ENCODE data around the gene GARNL3.

The GARNL3 gene

DNA sequence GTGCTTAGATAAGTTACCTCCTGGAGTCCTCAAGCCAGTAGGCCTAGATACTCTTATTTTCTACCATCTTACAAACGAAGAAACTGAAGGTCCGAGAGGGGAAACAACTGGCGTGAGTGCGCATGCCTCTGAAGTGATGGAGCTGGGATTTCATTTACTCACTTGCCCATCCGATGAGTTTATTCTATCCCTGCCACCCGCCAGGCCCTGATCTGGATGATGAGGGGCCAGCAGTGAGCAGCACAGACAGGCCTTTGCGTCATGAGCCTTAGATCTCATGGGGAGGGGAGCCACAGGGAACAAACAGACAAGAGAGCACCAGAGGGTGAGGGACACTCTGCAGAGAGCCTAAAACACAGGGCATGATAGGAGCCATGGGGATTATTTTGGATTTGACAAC is 98.3 kb downstream of the GARNL3 start:
- ChIA-PET CTCF (interaction anchor here (1.4 kb wide), 1 partner anchor 31 kb away, joined by 3 read pairs; no protein-coding TSS in a partner anchor), POLR2A (no interaction called here)
- no peaks in the 10 kb centered on the region for H3K9me3 ChIP-seq (ENCODE audit: control insufficient read depth, insufficient read depth, low read depth, low read length)
- no peak overlapping the region for H3K4me3 ChIP-seq (ENCODE audit: low read depth, low read length)
- peaks cover 0 to 17% of the 10 kb centered on the region in 2 experiments; a peak in 1 of 3 replicates for H3K36me3 ChIP-seq (ENCODE audit: control insufficient read depth in 2 of 2, insufficient read depth in 1 of 2, low read length in 2 of 2)
- no peak overlapping the region for H3K27ac ChIP-seq (ENCODE audit: extremely low read depth, low read depth, low read length)
- no peaks in the 10 kb centered on the region for H3K4me1 ChIP-seq (ENCODE audit: control insufficient read depth, insufficient read depth, low read length)
- TF ChIP-seq, protein P1, sequence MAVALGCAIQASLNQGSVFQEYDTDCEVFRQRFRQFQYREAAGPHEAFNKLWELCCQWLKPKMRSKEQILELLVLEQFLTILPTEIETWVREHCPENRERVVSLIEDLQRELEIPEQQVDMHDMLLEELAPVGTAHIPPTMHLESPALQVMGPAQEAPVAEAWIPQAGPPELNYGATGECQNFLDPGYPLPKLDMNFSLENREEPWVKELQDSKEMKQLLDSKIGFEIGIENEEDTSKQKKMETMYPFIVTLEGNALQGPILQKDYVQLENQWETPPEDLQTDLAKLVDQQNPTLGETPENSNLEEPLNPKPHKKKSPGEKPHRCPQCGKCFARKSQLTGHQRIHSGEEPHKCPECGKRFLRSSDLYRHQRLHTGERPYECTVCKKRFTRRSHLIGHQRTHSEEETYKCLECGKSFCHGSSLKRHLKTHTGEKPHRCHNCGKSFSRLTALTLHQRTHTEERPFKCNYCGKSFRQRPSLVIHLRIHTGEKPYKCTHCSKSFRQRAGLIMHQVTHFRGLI (tag by site-specific recombination; IDR thresholded peaks at IDR 0.05) = no peak

DNA sequence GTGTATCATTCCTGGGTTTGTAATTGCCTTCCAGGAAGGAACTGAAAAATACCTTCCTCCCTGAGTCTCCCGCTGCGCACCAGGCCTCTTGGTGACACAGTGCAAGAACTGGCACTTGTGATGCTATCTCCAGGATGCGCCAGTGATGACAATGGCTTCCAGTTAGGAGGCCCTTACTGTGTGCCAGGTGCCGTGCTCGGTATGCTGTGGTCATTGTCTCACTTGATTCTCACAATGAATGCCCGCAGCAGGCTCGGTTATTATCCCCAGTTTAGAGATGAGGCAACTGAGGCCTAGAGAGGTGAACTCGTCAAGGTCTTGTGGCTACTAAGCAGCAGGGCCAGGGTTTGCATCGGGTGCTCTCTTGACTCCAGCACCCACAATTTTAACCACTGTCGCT is 100.9 kb downstream of the GARNL3 start:
- ChIA-PET POLR2A (no interaction called here), CTCF (interaction anchor here (0.7 to 1.1 kb wide), 2 partner anchors 10 to 151 kb away, joined by 3 to 4 read pairs; no protein-coding TSS in a partner anchor)
- Histone ChIP-seq H3K27ac (ENCODE audit: extremely low read depth, low read depth, low read length) (no peak overlapping the region), H3K9me3 (ENCODE audit: control insufficient read depth, insufficient read depth, low read depth, low read length) (no peaks in the 10 kb centered on the region), H3K36me3 (ENCODE audit: control insufficient read depth in 2 of 2, insufficient read depth in 1 of 2, low read length in 2 of 2) (peaks cover 0 to 13% of the 10 kb centered on the region in 2 experiments; a peak in 2 of 3 replicates), H3K4me1 (ENCODE audit: control insufficient read depth, insufficient read depth, low read length) (no peaks in the 10 kb centered on the region), H3K4me3 (ENCODE audit: low read depth, low read length) (no peak overlapping the region)
- TF ChIP-seq KLF8 (tag by site-specific recombination; IDR thresholded peaks at IDR 0.05) (no peak), WT1 (tag by site-specific recombination; IDR thresholded peaks at IDR 0.05) (no peak), RBAK (tag by site-specific recombination; IDR thresholded peaks at IDR 0.05) (no peak), ZNF426 (tag by site-specific recombination; IDR thresholded peaks at IDR 0.05) (no peak)

DNA sequence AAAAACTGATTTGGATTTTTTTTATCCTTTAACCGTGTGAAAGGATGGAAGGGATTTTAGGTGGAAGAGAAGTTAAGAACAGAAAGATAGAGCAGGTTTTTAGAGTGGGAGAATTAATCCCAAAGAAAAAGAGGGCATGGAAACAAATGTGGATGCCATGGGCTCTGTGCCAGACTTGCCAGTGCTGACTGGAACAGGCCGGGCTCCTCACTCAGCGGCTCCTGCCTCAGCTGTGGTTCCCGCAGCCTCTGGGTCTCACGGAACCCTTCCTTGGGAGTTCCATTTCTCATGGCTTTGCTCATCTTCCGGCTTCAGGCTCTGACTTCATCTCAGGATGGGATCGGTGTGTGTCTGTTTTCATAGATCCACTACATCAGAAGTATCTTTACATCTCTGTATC is 102.0 kb downstream of the GARNL3 start:
- POLR2A ChIA-PET = no interaction called here
- no peaks in the 10 kb centered on the region for H3K9me3 ChIP-seq (ENCODE audit: control insufficient read depth, insufficient read depth, low read depth, low read length)
- TF ChIP-seq ZNF23 (tag by site-specific recombination; IDR thresholded peaks at IDR 0.05; ENCODE audit: borderline replicate concordance) = no peak
- no peak for TF ChIP-seq ZNF114 (tag by site-specific recombination; IDR thresholded peaks at IDR 0.05)
- TF ChIP-seq, protein P2, sequence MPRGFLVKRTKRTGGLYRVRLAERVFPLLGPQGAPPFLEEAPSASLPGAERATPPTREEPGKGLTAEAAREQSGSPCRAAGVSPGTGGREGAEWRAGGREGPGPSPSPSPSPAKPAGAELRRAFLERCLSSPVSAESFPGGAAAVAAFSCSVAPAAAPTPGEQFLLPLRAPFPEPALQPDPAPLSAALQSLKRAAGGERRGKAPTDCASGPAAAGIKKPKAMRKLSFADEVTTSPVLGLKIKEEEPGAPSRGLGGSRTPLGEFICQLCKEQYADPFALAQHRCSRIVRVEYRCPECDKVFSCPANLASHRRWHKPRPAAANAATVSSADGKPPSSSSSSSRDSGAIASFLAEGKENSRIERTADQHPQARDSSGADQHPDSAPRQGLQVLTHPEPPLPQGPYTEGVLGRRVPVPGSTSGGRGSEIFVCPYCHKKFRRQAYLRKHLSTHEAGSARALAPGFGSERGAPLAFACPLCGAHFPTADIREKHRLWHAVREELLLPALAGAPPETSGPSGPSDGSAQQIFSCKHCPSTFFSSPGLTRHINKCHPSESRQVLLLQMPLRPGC (tag by site-specific recombination; IDR thresholded peaks at IDR 0.05) = no peak
- TF ChIP-seq ZNF175 (tag by site-specific recombination; IDR thresholded peaks at IDR 0.05) = no peak
- no peak for TF ChIP-seq MZF1 (tag by site-specific recombination; IDR thresholded peaks at IDR 0.05; ENCODE audit: borderline replicate concordance)
- no peak for TF ChIP-seq ZSCAN23 (tag by site-specific recombination; IDR thresholded peaks at IDR 0.05)
- TF ChIP-seq, protein P3, sequence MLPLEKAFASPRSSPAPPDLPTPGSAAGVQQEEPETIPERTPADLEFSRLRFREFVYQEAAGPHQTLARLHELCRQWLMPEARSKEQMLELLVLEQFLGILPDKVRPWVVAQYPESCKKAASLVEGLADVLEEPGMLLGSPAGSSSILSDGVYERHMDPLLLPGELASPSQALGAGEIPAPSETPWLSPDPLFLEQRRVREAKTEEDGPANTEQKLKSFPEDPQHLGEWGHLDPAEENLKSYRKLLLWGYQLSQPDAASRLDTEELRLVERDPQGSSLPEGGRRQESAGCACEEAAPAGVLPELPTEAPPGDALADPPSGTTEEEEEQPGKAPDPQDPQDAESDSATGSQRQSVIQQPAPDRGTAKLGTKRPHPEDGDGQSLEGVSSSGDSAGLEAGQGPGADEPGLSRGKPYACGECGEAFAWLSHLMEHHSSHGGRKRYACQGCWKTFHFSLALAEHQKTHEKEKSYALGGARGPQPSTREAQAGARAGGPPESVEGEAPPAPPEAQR (tag by site-specific recombination; IDR thresholded peaks at IDR 0.05) = no peak
- TF ChIP-seq PRDM1 (tag by site-specific recombination; IDR thresholded peaks at IDR 0.05) = no peak
- TF ChIP-seq ZBTB20 (tag by site-specific recombination; IDR thresholded peaks at IDR 0.05) = no peak
- TF ChIP-seq ZBTB8A (tag by site-specific recombination; IDR thresholded peaks at IDR 0.05) = no peak
- no peak for TF ChIP-seq ZNF555 (tag by site-specific recombination; conservative IDR thresholded peaks at IDR 0.05)
- no peak for TF ChIP-seq ZNF19 (tag by site-specific recombination; IDR thresholded peaks at IDR 0.05; ENCODE audit: low read depth)
- TF ChIP-seq ZNF248 (tag by site-specific recombination; IDR thresholded peaks at IDR 0.05) = no peak
- TF ChIP-seq ZNF660 (tag by site-specific recombination; IDR thresholded peaks at IDR 0.05) = no peak
- TF ChIP-seq KLF16 (tag by site-specific recombination; IDR thresholded peaks at IDR 0.05) = no peak
- TF ChIP-seq ZNF707 (tag by site-specific recombination; IDR thresholded peaks at IDR 0.05) = no peak
- TF ChIP-seq ZNF121 (tag by site-specific recombination; IDR thresholded peaks at IDR 0.05) = no peak
- no peak for TF ChIP-seq ZNF530 (tag by site-specific recombination; IDR thresholded peaks at IDR 0.05; ENCODE audit: low read depth)
- no peak for TF ChIP-seq ZNF221 (tag by site-specific recombination; IDR thresholded peaks at IDR 0.05; ENCODE audit: borderline replicate concordance)
- TF ChIP-seq, protein P4, sequence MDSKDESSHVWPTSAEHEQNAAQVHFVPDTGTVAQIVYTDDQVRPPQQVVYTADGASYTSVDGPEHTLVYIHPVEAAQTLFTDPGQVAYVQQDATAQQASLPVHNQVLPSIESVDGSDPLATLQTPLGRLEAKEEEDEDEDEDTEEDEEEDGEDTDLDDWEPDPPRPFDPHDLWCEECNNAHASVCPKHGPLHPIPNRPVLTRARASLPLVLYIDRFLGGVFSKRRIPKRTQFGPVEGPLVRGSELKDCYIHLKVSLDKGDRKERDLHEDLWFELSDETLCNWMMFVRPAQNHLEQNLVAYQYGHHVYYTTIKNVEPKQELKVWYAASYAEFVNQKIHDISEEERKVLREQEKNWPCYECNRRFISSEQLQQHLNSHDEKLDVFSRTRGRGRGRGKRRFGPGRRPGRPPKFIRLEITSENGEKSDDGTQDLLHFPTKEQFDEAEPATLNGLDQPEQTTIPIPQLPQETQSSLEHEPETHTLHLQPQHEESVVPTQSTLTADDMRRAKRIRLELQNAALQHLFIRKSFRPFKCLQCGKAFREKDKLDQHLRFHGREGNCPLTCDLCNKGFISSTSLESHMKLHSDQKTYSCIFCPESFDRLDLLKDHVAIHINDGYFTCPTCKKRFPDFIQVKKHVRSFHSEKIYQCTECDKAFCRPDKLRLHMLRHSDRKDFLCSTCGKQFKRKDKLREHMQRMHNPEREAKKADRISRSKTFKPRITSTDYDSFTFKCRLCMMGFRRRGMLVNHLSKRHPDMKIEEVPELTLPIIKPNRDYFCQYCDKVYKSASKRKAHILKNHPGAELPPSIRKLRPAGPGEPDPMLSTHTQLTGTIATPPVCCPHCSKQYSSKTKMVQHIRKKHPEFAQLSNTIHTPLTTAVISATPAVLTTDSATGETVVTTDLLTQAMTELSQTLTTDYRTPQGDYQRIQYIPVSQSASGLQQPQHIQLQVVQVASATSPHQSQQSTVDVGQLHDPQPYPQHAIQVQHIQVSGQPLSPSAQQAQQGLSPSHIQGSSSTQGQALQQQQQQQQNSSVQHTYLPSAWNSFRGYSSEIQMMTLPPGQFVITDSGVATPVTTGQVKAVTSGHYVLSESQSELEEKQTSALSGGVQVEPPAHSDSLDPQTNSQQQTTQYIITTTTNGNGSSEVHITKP (tag by site-specific recombination; IDR thresholded peaks at IDR 0.05) = no peak
- no peak overlapping the region for H3K27ac ChIP-seq (ENCODE audit: extremely low read depth, low read depth, low read length)
- no peaks in the 10 kb centered on the region for H3K4me1 ChIP-seq (ENCODE audit: control insufficient read depth, insufficient read depth, low read length)
- no peak overlapping the region for H3K4me3 ChIP-seq (ENCODE audit: low read depth, low read length)
- H3K36me3 ChIP-seq (ENCODE audit: control insufficient read depth in 2 of 2, insufficient read depth in 1 of 2, low read length in 2 of 2) = peaks cover 0 to 13% of the 10 kb centered on the region in 2 experiments; a peak in 2 of 3 replicates
- CTCF ChIA-PET = interaction anchor here (0.6 kb wide), 1 partner anchor 148 kb away, joined by 3 read pairs; no protein-coding TSS in a partner anchor
